ENCODE results near the gene HDC.
A peak's percentile ranks its signal among the peaks of the same experiment; 100 is the strongest.

HDC gene

GRCh38 chr15:50219820-50220219 lies 45.7 kb downstream of the HDC start:
- DNase-seq: peak; percentile 24

- no peak for DNase-seq
Observed at GRCh38 chr15:50218691-50219090, 46.8 kb downstream of the HDC start.

- no peak for DNase-seq
Observed at GRCh38 chr15:50218291-50218690, 47.2 kb downstream of the HDC start.

- DNase-seq: no peak
Observed at GRCh38 chr15:50210462-50211157, 54.9 kb downstream of the HDC start.

GRCh38 chr15:50209809-50210208 lies 55.7 kb downstream of the HDC start:
- DNase-seq: no peak

GRCh38 chr15:50206020-50206419 lies 59.5 kb downstream of the HDC start:
- DNase-seq: no peak

GRCh38 chr15:50202003-50202402 lies 63.5 kb downstream of the HDC start:
- DNase-seq: no peak

GRCh38 chr15:50192926-50193620 lies 72.5 kb downstream of the HDC start:
- DNase-seq: no peak

- no peak for DNase-seq
Observed at GRCh38 chr15:50192164-50192563, 73.4 kb downstream of the HDC start.
